ENCODE data around the gene SORBS1.

- TF ChIP-seq EMX1 (CRISPR knock-in tag; IDR thresholded peaks at IDR 0.05) (no peak), CTCF (IDR thresholded peaks at IDR 0.05) (no peak), ATF3 (CRISPR knock-in tag; conservative IDR thresholded peaks at IDR 0.05) (no peak), SP1 (CRISPR knock-in tag; conservative IDR thresholded peaks at IDR 0.05) (no peak), IRF2 (CRISPR knock-in tag; IDR thresholded peaks at IDR 0.05; ENCODE audit: borderline replicate concordance, low read depth) (no peak), ELF4 (CRISPR knock-in tag; IDR thresholded peaks at IDR 0.05; ENCODE audit: low read depth) (no peak)
These were observed 12.4 kb upstream of the SORBS1 start for GRCh38 chr10:95573527-95573926.

Data from WTC11 (cell line).